ENCODE results near the gene LIPN. TPM values are rescaled to one million over a fixed set of nuclear protein-coding genes. Genes with fewer than 3 reads are reported as not detected.

The LIPN gene
- total and polyA plus RNA-seq, 9 donors = not detected

DNA sequence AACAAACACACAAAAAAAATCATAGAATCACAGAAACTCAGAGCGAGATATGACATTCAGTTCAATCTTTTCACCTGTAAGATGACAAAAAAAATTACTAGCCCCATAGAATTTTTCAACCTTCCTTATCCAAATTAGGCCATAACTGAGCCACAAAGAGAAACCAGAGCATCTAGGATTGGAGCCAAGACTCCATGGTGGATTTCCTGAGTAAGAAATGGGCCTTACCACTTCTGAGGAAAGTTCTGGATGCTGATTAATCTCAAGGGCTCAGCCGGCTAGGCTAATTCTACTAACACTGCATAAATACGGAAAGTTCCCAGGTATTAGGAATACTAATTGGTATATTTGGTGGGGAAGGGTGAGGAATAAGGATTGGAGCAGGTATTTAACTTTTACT, 59.5 kb downstream of the LIPN start:
- no CpG with 5 or more reads among the region's 3 CpGs for WGBS (ENCODE audit: insufficient coverage)

DNA sequence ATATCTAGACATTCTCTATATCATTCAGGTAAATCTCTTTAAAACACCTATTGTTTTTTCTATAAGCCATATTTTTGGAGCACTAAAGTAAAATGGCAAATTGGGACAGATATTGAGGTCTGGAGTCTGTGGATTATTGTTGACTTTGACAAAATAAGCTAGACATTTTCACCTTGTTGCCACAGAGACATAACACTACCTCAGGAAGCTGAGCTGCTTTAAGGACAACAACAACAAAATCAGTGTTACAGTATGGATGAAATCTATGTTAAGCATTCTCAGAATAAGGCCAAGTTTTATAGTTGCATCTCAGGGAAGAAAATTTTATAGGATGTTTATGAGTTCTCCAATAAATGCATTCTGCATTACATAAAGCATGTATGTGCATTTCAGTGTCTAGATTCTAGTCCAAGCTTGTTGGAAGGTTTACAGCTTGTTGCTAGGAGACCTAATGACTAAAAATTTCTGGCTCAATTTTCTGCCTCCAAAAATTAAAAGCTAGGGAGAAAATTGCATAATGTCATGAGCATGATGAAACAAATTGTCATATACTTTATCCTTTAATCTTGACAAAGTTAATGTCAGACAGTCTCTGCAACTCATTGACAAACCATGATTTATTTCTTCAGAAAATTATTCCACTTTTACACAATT, 61.1 kb downstream of the LIPN start:
- no peaks in the 10 kb centered on the region for H3K9me3 ChIP-seq (replicated peaks; ENCODE audit: control insufficient read depth, low read depth, low read length)
- no peak overlapping the region for H3K4me3 ChIP-seq (ENCODE audit: low read length)
- H3K27me3 ChIP-seq (ENCODE audit: control insufficient read depth, insufficient read depth, low read length) = no peaks in the 10 kb centered on the region
- H3K27ac ChIP-seq (ENCODE audit: low read length) = no peak overlapping the region
- peak; percentile 92 for DNase-seq
- no peaks in the 10 kb centered on the region for H3K36me3 ChIP-seq (ENCODE audit: control insufficient read depth, insufficient read depth, low read length)
- H3K4me1 ChIP-seq (ENCODE audit: control insufficient read depth, insufficient read depth, low read length) = no peaks in the 10 kb centered on the region

More for the DNA sequence above, 59.5 kb downstream of the LIPN start:
- no peak for DNase-seq
- Histone ChIP-seq H3K4me1 (ENCODE audit: control insufficient read depth, insufficient read depth, low read length) (no peaks in the 10 kb centered on the region), H3K27me3 (ENCODE audit: control insufficient read depth, insufficient read depth, low read length) (no peaks in the 10 kb centered on the region), H3K4me3 (ENCODE audit: low read length) (no peak overlapping the region), H3K27ac (ENCODE audit: low read length) (no peak overlapping the region), H3K9me3 (replicated peaks; ENCODE audit: control insufficient read depth, low read depth, low read length) (no peaks in the 10 kb centered on the region), H3K36me3 (ENCODE audit: control insufficient read depth, insufficient read depth, low read length) (no peaks in the 10 kb centered on the region)

DNA sequence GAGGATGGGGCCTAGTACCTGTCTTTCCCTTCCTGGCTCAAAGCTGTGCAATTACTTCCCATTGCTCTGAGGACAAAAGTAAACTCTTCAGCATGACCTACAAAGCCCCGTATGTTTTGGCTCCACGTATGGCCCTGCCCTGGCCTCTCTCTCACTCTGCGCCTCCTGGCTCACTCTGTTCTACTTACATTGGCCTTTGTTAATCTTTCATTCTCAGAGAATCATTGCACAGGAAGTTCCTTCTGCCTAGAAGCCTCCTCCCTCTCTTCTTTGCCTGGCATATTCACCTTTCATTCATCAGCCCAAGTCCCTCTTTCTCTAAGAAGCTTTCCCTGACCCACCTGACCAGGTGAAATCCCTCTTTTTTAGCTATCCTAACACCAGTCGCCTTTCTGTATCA, 66.6 kb downstream of the LIPN start:
- Histone ChIP-seq H3K4me3 (ENCODE audit: low read length) (no peak overlapping the region), H3K27me3 (ENCODE audit: control insufficient read depth, insufficient read depth, low read length) (no peaks in the 10 kb centered on the region), H3K9me3 (replicated peaks; ENCODE audit: control insufficient read depth, low read depth, low read length) (no peaks in the 10 kb centered on the region), H3K4me1 (ENCODE audit: control insufficient read depth, insufficient read depth, low read length) (no peaks in the 10 kb centered on the region), H3K27ac (ENCODE audit: low read length) (no peak overlapping the region), H3K36me3 (ENCODE audit: control insufficient read depth, insufficient read depth, low read length) (no peaks in the 10 kb centered on the region)
- 67% methylated on average over 3 of the region's 4 CpGs for WGBS (ENCODE audit: insufficient coverage)
- no peak for DNase-seq

DNA sequence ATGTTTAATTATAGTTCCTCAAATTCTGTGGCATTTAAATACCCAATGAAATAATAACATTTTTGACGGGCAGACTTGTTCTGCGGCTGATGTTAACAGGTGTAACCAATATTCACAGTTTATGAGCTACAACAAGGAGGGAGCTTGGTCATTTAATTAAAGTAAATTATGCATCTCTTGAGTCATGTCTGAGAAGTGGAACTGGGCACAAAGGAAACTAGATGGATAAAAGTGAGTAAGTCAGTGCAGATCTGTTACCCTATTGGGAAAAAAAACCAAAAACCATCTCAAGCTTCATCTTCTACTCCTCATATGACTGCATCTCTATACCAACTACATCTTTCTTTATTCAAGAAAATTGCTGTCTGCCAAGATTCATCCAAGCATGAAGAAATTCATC, 67.9 kb downstream of the LIPN start:
- H3K27me3 ChIP-seq (ENCODE audit: control insufficient read depth, insufficient read depth, low read length) = no peaks in the 10 kb centered on the region
- no peak overlapping the region for H3K27ac ChIP-seq (ENCODE audit: low read length)
- whole genome bisulfite sequencing (ENCODE audit: insufficient coverage) = no CpG with 5 or more reads among the region's 2 CpGs
- no peak for DNase-seq
- H3K9me3 ChIP-seq (replicated peaks; ENCODE audit: control insufficient read depth, low read depth, low read length) = no peaks in the 10 kb centered on the region
- H3K4me1 ChIP-seq (ENCODE audit: control insufficient read depth, insufficient read depth, low read length) = no peaks in the 10 kb centered on the region
- no peak overlapping the region for H3K4me3 ChIP-seq (ENCODE audit: low read length)
- no peaks in the 10 kb centered on the region for H3K36me3 ChIP-seq (ENCODE audit: control insufficient read depth, insufficient read depth, low read length)

DNA sequence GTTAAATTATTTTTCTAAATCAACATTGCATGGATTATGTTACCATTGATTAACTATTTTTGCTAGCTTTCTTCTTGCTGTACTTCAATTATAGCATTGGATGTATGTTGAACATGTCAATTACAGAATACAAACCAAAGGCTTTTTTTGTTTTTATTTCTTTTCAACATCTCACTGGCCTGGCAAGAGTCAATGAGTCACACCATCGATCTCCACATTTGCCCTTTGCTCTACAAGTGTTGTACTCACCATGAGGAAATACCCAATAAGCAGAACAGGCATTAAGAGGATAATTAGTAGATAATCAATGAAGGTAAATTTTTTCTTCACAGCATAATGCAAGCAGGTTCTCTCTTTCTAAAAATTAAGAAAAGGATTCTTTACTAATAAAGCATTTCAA, 68.5 kb downstream of the LIPN start:
- H3K27me3 ChIP-seq (ENCODE audit: control insufficient read depth, insufficient read depth, low read length) = no peaks in the 10 kb centered on the region
- H3K9me3 ChIP-seq (replicated peaks; ENCODE audit: control insufficient read depth, low read depth, low read length) = no peaks in the 10 kb centered on the region
- no peaks in the 10 kb centered on the region for H3K36me3 ChIP-seq (ENCODE audit: control insufficient read depth, insufficient read depth, low read length)
- H3K4me3 ChIP-seq (ENCODE audit: low read length) = no peak overlapping the region
- WGBS (ENCODE audit: insufficient coverage) = no CpG with 5 or more reads among the region's 1 CpG
- no peak overlapping the region for H3K27ac ChIP-seq (ENCODE audit: low read length)
- no peak for DNase-seq
- no peaks in the 10 kb centered on the region for H3K4me1 ChIP-seq (ENCODE audit: control insufficient read depth, insufficient read depth, low read length)

Other genes with a start within 250 kb of the LIPN start
- 3.5 TPM for gene RNLS, start 176.7 kb upstream of the LIPN start, total RNA-seq
- gene RNLS, start 176.7 kb upstream of the LIPN start, polyA plus RNA-seq (ENCODE audit: insufficient read depth in 1 of 8, insufficient read length in 8 of 8, low replicate concordance in 1 of 8) = 1 to 10 TPM; 2.0 to 4.5 (median 3.3) TPM
- 0.13 TPM for gene LIPJ, start 173.3 kb upstream of the LIPN start, total RNA-seq
- under 1 TPM in 3 of 8 donors, not detected in 5; 0.07 to 0.10 (median 0.08) TPM for gene LIPJ, start 173.3 kb upstream of the LIPN start, polyA plus RNA-seq (ENCODE audit: insufficient read depth in 1 of 8, insufficient read length in 8 of 8, low replicate concordance in 1 of 8)
- not detected for gene LIPF, start 95.6 kb upstream of the LIPN start, total RNA-seq
- under 1 TPM in 2 of 8 donors, not detected in 6; 0.16 to 0.79 TPM for gene LIPF, start 95.6 kb upstream of the LIPN start, polyA plus RNA-seq (ENCODE audit: insufficient read depth in 1 of 8, insufficient read length in 8 of 8, low replicate concordance in 1 of 8)
- gene LIPK, start 53.8 kb upstream of the LIPN start, total RNA-seq = not detected
- under 1 TPM in 2 of 8 donors, not detected in 6; 0.27 to 0.57 TPM for gene LIPK, start 53.8 kb upstream of the LIPN start, polyA plus RNA-seq (ENCODE audit: insufficient read depth in 1 of 8, insufficient read length in 8 of 8, low replicate concordance in 1 of 8)
- gene LIPM, start 42.7 kb downstream of the LIPN start, total RNA-seq = not detected
- under 1 TPM in 1 of 8 donors, not detected in 7; 0.14 TPM for gene LIPM, start 42.7 kb downstream of the LIPN start, polyA plus RNA-seq (ENCODE audit: insufficient read depth in 1 of 8, insufficient read length in 8 of 8, low replicate concordance in 1 of 8)
- gene ANKRD22, start 91.8 kb downstream of the LIPN start, total RNA-seq = not detected
- gene ANKRD22, start 91.8 kb downstream of the LIPN start, polyA plus RNA-seq (ENCODE audit: insufficient read depth in 1 of 8, insufficient read length in 8 of 8, low replicate concordance in 1 of 8) = under 1 TPM in 5 of 8 donors, not detected in 3; 0.11 to 0.44 (median 0.16) TPM
- 10.3 TPM for gene STAMBPL1, start 120.2 kb downstream of the LIPN start, total RNA-seq
- gene STAMBPL1, start 120.2 kb downstream of the LIPN start, polyA plus RNA-seq (ENCODE audit: insufficient read depth in 1 of 8, insufficient read length in 8 of 8, low replicate concordance in 1 of 8) = 1 to 10 TPM; 5.2 to 7.2 (median 6.2) TPM
- 214 TPM for gene ACTA2, start 192.8 kb downstream of the LIPN start, total RNA-seq
- gene ACTA2, start 192.8 kb downstream of the LIPN start, polyA plus RNA-seq (ENCODE audit: insufficient read depth in 1 of 8, insufficient read length in 8 of 8, low replicate concordance in 1 of 8) = 100 to 1,000 TPM; 209 to 308 (median 273) TPM
- 7.2 TPM for gene FAS, start 230.8 kb downstream of the LIPN start, total RNA-seq
- gene FAS, start 230.8 kb downstream of the LIPN start, polyA plus RNA-seq (ENCODE audit: insufficient read depth in 1 of 8, insufficient read length in 8 of 8, low replicate concordance in 1 of 8) = 10 to 100 TPM in 1 of 8 donors, 1 to 10 TPM in 7; 5.6 to 12.1 (median 8.0) TPM